Natural killer cell (primary cell): ENCODE results near the gene LRRC70. TPM values are rescaled to one million over a fixed set of nuclear protein-coding genes. Genes with fewer than 3 reads are reported as not detected.
A peak's percentile ranks its signal among the peaks of the same experiment; 100 is the strongest.

Experiments used
- ATAC-seq, 3 donors: fragments of 150-1000 bp in 2 of 3; fragments of 200-7000 bp in 1 of 3; cut with Tn5 transposase; 1 replicate in 1 of 3; 2 replicates in 2 of 3; pipeline ENCODE4 v1.10.0; 2021; ENCODE audit warnings: mild to moderate bottlenecking in 2 of 3, moderate library complexity in 2 of 3
- DNase-seq, 2 donors: peaks; one replicate each; pipeline versions ENCODE4 v3.0.0 to v3.0.0-alpha.2; 2013 to 2021; ENCODE audit warnings: mixed read lengths in 1 of 2
- H3K27ac ChIP-seq: one replicate; pipeline ENCODE4 v1.5.1; 2013; ENCODE audit warnings: mild to moderate bottlenecking, low read length
- H3K27me3 ChIP-seq: one replicate; pipeline ENCODE4 v1.6.1; 2013; ENCODE audit warnings: low read length; ENCODE audit not compliant: control insufficient read depth, insufficient read depth
- H3K36me3 ChIP-seq: one replicate; pipeline ENCODE4 v1.6.1; 2013; ENCODE audit warnings: low read length; ENCODE audit not compliant: control insufficient read depth, insufficient read depth
- H3K4me1 ChIP-seq: one replicate; pipeline ENCODE4 v1.6.1; 2013; ENCODE audit warnings: low read length; ENCODE audit not compliant: control insufficient read depth, insufficient read depth
- H3K4me3 ChIP-seq: one replicate; pipeline ENCODE4 v1.5.1; 2013; ENCODE audit warnings: low read length
- H3K9me3 ChIP-seq: one replicate; pipeline ENCODE4 v1.6.1; 2013; ENCODE audit warnings: low read length; ENCODE audit not compliant: control insufficient read depth, insufficient read depth
- H3K27ac Mint-ChIP-seq, 2 donors: one replicate each; pipeline ENCODE4 v1.8.0; 2022; ENCODE audit warnings: mild to moderate bottlenecking in 2 of 2, mixed read lengths in 2 of 2, moderate library complexity in 1 of 2
- H3K27me3 Mint-ChIP-seq, 2 donors: one replicate each; pipeline ENCODE4 v1.8.0; 2022; ENCODE audit warnings: low read depth in 2 of 2, mixed read lengths in 2 of 2
- H3K36me3 Mint-ChIP-seq: one replicate; pipeline ENCODE4 v1.8.0; 2022; ENCODE audit warnings: mixed read lengths
- H3K4me1 Mint-ChIP-seq, 2 donors: one replicate each; pipeline ENCODE4 v1.8.0; 2022; ENCODE audit warnings: mixed read lengths in 2 of 2
- H3K4me3 Mint-ChIP-seq: one replicate; pipeline ENCODE4 v1.8.0; 2022; ENCODE audit warnings: mild to moderate bottlenecking, moderate library complexity, mixed read lengths
- H3K9me3 Mint-ChIP-seq, 2 donors: one replicate each; pipeline ENCODE4 v1.8.0; 2022; ENCODE audit warnings: mixed read lengths in 2 of 2
- WGBS: methylation state at CpG from one replicate; pipeline ENCODE4 v1.1.7; 2013; ENCODE audit warnings: missing lambda C conversion rate; ENCODE audit not compliant: insufficient coverage; 5-methylcytosine and 5-hydroxymethylcytosine counted together
- intact Hi-C: fragments of 100-400 bp; cut with micrococcal nuclease; formaldehyde crosslinking; loops from one replicate; pipeline ENCODE4 v1.14.2; 2022
- total RNA-seq, 4 donors: library from RNA; stranded (reverse); fragments of 120-200 nt in 1 of 4; gene quantifications; one replicate each; pipeline versions ENCODE4 v1.2.3 to v1.2.4, GENCODE V29; 2013 to 2022
- TF ChIP-seq, protein P1 (sequence below): fragments of 200-600 bp; IDR thresholded peaks from one replicate; pipeline ENCODE4 v1.8.0; 2022; ENCODE audit warnings: antibody characterized with exemption

LRRC70 gene
- total RNA-seq, 3 donors from 2014 or later (not counting 1 experiment from before 2014, with no cell fraction given): 17.6 to 29.5 (median 21.2) TPM

DNA sequence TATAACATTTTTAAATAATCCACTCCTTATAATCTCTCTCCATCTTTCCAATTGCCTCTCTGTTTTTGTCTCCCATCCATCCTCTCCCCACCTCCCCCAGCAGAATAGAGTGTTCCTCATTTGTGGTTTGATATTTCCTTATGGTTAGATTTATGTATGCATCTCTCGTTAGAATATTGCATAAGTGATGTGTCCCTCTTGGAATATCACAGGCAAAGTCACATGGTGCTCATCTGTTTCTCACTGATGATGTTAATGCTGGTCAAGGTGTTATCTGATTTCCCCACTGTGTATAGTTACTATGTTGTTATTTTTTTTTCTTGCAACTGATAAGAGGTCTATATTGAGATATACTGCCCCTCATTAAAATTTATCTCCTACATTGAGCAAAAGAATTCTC is 3.1 kb upstream of the LRRC70 start:
- no peak overlapping the region for H3K27ac ChIP-seq
- H3K36me3 Mint-ChIP-seq: no peaks in the 10 kb centered on the region
- peaks cover 31 to 39% of the 10 kb centered on the region in 2 donors for H3K4me1 Mint-ChIP-seq
- TF ChIP-seq, protein P1, sequence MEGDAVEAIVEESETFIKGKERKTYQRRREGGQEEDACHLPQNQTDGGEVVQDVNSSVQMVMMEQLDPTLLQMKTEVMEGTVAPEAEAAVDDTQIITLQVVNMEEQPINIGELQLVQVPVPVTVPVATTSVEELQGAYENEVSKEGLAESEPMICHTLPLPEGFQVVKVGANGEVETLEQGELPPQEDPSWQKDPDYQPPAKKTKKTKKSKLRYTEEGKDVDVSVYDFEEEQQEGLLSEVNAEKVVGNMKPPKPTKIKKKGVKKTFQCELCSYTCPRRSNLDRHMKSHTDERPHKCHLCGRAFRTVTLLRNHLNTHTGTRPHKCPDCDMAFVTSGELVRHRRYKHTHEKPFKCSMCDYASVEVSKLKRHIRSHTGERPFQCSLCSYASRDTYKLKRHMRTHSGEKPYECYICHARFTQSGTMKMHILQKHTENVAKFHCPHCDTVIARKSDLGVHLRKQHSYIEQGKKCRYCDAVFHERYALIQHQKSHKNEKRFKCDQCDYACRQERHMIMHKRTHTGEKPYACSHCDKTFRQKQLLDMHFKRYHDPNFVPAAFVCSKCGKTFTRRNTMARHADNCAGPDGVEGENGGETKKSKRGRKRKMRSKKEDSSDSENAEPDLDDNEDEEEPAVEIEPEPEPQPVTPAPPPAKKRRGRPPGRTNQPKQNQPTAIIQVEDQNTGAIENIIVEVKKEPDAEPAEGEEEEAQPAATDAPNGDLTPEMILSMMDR: no peak
- H3K9me3 ChIP-seq: no peaks in the 10 kb centered on the region
- H3K9me3 Mint-ChIP-seq: no peaks in the 10 kb centered on the region
- no peak overlapping the region for H3K4me3 ChIP-seq
- H3K4me1 ChIP-seq: peaks cover 5% of the 10 kb centered on the region
- no peak for DNase-seq
- intact Hi-C loops: loop anchor here (5.0 kb wide), 1 partner anchor 268 kb away; the partner anchor contains the start of gene KIF2A
- no peak for ATAC-seq
- no peak overlapping the region for H3K4me3 Mint-ChIP-seq
- H3K36me3 ChIP-seq: no peaks in the 10 kb centered on the region
- no peaks in the 10 kb centered on the region for H3K27me3 Mint-ChIP-seq
- 40% methylated on average over 1 of the region's 1 CpG for WGBS
- peak overlapping the region; percentile 35 to 76 for H3K27ac Mint-ChIP-seq
- no peaks in the 10 kb centered on the region for H3K27me3 ChIP-seq

GRCh38 chr5:62576570-62577170 is 1.9 kb upstream of the LRRC70 start:
- no peaks in the 10 kb centered on the region for H3K27me3 ChIP-seq
- no peak overlapping the region for H3K4me3 Mint-ChIP-seq
- ATAC-seq: no peak
- no peaks in the 10 kb centered on the region for H3K36me3 Mint-ChIP-seq
- no peaks in the 10 kb centered on the region for H3K27me3 Mint-ChIP-seq
- no peaks in the 10 kb centered on the region for H3K9me3 ChIP-seq
- TF ChIP-seq, protein P1: no peak
- no peaks in the 10 kb centered on the region for H3K36me3 ChIP-seq
- 85% methylated on average over 4 of the region's 4 CpGs for WGBS
- peaks cover 5% of the 10 kb centered on the region for H3K4me1 ChIP-seq
- no peak overlapping the region for H3K4me3 ChIP-seq
- no peak overlapping the region for H3K27ac ChIP-seq
- no peak for DNase-seq
- H3K27ac Mint-ChIP-seq: peak overlapping the region; percentile 35 to 76
- no peaks in the 10 kb centered on the region for H3K9me3 Mint-ChIP-seq
- H3K4me1 Mint-ChIP-seq: peaks cover 41 to 49% of the 10 kb centered on the region in 2 donors
- intact Hi-C loops: loop anchor here (5.0 kb wide), 1 partner anchor 269 kb away; the partner anchor contains the start of gene KIF2A

- TF ChIP-seq, protein P1: no peak
- no peaks in the 10 kb centered on the region for H3K27me3 ChIP-seq
- Mint-ChIP-seq H3K27me3 (no peaks in the 10 kb centered on the region), H3K9me3 (no peaks in the 10 kb centered on the region), H3K36me3 (no peaks in the 10 kb centered on the region), H3K4me1 (peaks cover 49 to 57% of the 10 kb centered on the region in 2 donors), H3K27ac (peak overlapping the region in 1 of 2 donors; percentile 35), H3K4me3 (no peak overlapping the region)
- DNase-seq: no peak
- H3K4me1 ChIP-seq: peaks cover 3% of the 10 kb centered on the region
- no CpG with 5 or more reads among the region's 1 CpG for WGBS
- no peak for ATAC-seq
- intact Hi-C loops: loop anchor here (5.0 kb wide), 1 partner anchor 270 kb away; the partner anchor contains the start of gene KIF2A
- no peak overlapping the region for H3K4me3 ChIP-seq
- H3K27ac ChIP-seq: no peak overlapping the region
- no peaks in the 10 kb centered on the region for H3K36me3 ChIP-seq
- no peaks in the 10 kb centered on the region for H3K9me3 ChIP-seq
Measured at GRCh38 chr5:62577488-62577887, 1.1 kb upstream of the LRRC70 start.

DNA sequence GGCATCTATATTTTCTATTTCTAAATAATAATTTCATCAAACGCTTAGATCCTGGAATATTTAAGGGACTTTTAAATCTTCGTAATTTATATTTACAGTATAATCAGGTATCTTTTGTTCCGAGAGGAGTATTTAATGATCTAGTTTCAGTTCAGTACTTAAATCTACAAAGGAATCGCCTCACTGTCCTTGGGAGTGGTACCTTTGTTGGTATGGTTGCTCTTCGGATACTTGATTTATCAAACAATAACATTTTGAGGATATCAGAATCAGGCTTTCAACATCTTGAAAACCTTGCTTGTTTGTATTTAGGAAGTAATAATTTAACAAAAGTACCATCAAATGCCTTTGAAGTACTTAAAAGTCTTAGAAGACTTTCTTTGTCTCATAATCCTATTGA is 1.1 kb downstream of the LRRC70 start:
- Histone ChIP-seq H3K27me3 (no peaks in the 10 kb centered on the region), H3K27ac (no peak overlapping the region), H3K36me3 (no peaks in the 10 kb centered on the region), H3K4me3 (no peak overlapping the region), H3K9me3 (no peaks in the 10 kb centered on the region), H3K4me1 (no peaks in the 10 kb centered on the region)
- no peak for ATAC-seq
- H3K27me3 Mint-ChIP-seq: no peaks in the 10 kb centered on the region
- peaks cover 35 to 41% of the 10 kb centered on the region in 2 donors for H3K4me1 Mint-ChIP-seq
- TF ChIP-seq, protein P1: no peak
- H3K27ac Mint-ChIP-seq: peak overlapping the region; percentile 84 to 88
- H3K36me3 Mint-ChIP-seq: no peaks in the 10 kb centered on the region
- no peak for DNase-seq
- H3K9me3 Mint-ChIP-seq: no peaks in the 10 kb centered on the region
- 60% methylated on average over 1 of the region's 5 CpGs for WGBS
- intact Hi-C loops: loop anchor here (5.0 kb wide), 1 partner anchor 272 kb away; the partner anchor contains the start of gene KIF2A
- H3K4me3 Mint-ChIP-seq: peak overlapping the region; percentile 82
